Measurements from ENCODE around the gene ATP2C2. TPM values are rescaled to one million over a fixed set of nuclear protein-coding genes. Genes with fewer than 3 reads are reported as not detected.

Gene ATP2C2
- total RNA-seq, 1 experiment from 2014 or later, result 4.0 TPM

GRCh38 chr16:84361546-84361945, 6.8 kb upstream of the ATP2C2 start:
- no peak overlapping the region for H3K56ac ChIP-seq (ENCODE audit: insufficient read length, low read depth, low read length)
- WGBS (ENCODE audit: extremely low coverage, insufficient read length, low lambda C conversion rate), result no CpG with 5 or more reads among the region's 5 CpGs
- peaks cover 27 to 41% of the 10 kb centered on the region in 2 experiments for H3K4me1 Mint-ChIP-seq
- H3K4me1 ChIP-seq (ENCODE audit: insufficient read depth, low read length), result no peaks in the 10 kb centered on the region; the same call in 1 of the 2 replicates
- H3K9me3 Mint-ChIP-seq, result no peaks in the 10 kb centered on the region; a peak in 1 of 5 replicates
- no peak overlapping the region for H2BK5ac ChIP-seq (ENCODE audit: insufficient read length, low read length)
- H2BK20ac ChIP-seq (ENCODE audit: low read depth, low read length, poor library complexity, severe bottlenecking), result no peak overlapping the region
- H3K79me1 ChIP-seq (ENCODE audit: insufficient read depth, low read depth, low read length, poor library complexity, severe bottlenecking), result no peaks in the 10 kb centered on the region
- no peak overlapping the region for H2BK15ac ChIP-seq (ENCODE audit: low read depth, low read length)
- H2AFZ ChIP-seq (ENCODE audit: low read length), result no peak overlapping the region
- no peak overlapping the region for H3K4ac ChIP-seq (ENCODE audit: low read depth, low read length)
- H2BK12ac ChIP-seq (ENCODE audit: insufficient read length, low read depth, low read length), result no peak overlapping the region
- H4K20me1 ChIP-seq (ENCODE audit: control insufficient read depth, insufficient read depth, insufficient read length), result no peaks in the 10 kb centered on the region
- no peaks in the 10 kb centered on the region for H3K23me2 ChIP-seq (ENCODE audit: insufficient read length, low read depth, low read length, poor library complexity, severe bottlenecking)
- no peak overlapping the region for H3K18ac ChIP-seq (ENCODE audit: insufficient read length, low read depth, low read length)
- no peaks in the 10 kb centered on the region for H3K79me2 ChIP-seq (ENCODE audit: insufficient read depth, low read length)
- no peak overlapping the region for H4K5ac ChIP-seq (ENCODE audit: insufficient read length, low read depth, low read length)
- H3K27ac ChIP-seq (ENCODE audit: insufficient read length, low read depth, low read length), result no peak overlapping the region
- no peaks in the 10 kb centered on the region for H3K36me3 Mint-ChIP-seq (ENCODE audit: insufficient read depth in 1 of 3, low read depth in 3 of 3)
- no peaks in the 10 kb centered on the region for H3K27me3 ChIP-seq (ENCODE audit: insufficient read depth, low read length)
- H3K14ac ChIP-seq (ENCODE audit: insufficient read depth, low read length), result no peak overlapping the region
- DNase-seq, result no peak
- no peak overlapping the region for H3K4me2 ChIP-seq (ENCODE audit: insufficient read depth, insufficient read length, low read length)
- no peak overlapping the region for H4K8ac ChIP-seq (replicated peaks; ENCODE audit: insufficient read length, low read depth, low read length)
- peaks cover 10% of the 10 kb centered on the region for H3K27me3 Mint-ChIP-seq (ENCODE audit: low read depth)
- H3K9me3 ChIP-seq (ENCODE audit: control insufficient read depth, low read depth, low read length), result no peaks in the 10 kb centered on the region
- TF ChIP-seq, protein P1, sequence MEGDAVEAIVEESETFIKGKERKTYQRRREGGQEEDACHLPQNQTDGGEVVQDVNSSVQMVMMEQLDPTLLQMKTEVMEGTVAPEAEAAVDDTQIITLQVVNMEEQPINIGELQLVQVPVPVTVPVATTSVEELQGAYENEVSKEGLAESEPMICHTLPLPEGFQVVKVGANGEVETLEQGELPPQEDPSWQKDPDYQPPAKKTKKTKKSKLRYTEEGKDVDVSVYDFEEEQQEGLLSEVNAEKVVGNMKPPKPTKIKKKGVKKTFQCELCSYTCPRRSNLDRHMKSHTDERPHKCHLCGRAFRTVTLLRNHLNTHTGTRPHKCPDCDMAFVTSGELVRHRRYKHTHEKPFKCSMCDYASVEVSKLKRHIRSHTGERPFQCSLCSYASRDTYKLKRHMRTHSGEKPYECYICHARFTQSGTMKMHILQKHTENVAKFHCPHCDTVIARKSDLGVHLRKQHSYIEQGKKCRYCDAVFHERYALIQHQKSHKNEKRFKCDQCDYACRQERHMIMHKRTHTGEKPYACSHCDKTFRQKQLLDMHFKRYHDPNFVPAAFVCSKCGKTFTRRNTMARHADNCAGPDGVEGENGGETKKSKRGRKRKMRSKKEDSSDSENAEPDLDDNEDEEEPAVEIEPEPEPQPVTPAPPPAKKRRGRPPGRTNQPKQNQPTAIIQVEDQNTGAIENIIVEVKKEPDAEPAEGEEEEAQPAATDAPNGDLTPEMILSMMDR (conservative IDR thresholded peaks at IDR 0.05), result no peak
- H4K91ac ChIP-seq (ENCODE audit: insufficient read length, low read depth, low read length), result no peak overlapping the region
- H2BK120ac ChIP-seq (ENCODE audit: low read depth, low read length, poor library complexity, severe bottlenecking), result no peak overlapping the region
- H3K4me3 Mint-ChIP-seq, result no peak overlapping the region
- H3T11ph ChIP-seq (ENCODE audit: low read length), result no peak overlapping the region
- H3K27ac Mint-ChIP-seq, result no peak overlapping the region; a peak in 1 of 7 replicates
- no peak overlapping the region for H3K23ac ChIP-seq (ENCODE audit: insufficient read length, low read depth, low read length)
- H2AK5ac ChIP-seq (ENCODE audit: insufficient read length, low read length), result no peak overlapping the region
- no peak overlapping the region for H3K9ac ChIP-seq (ENCODE audit: extremely low read depth, insufficient read length, low read length)

Data from H9 (cell line).